HCT116 (cell line): ENCODE data around the gene EEA1. TPM values are rescaled to one million over a fixed set of nuclear protein-coding genes. Genes with fewer than 3 reads are reported as not detected.

Experiments
- ATAC-seq: fragments of 200-7000 bp; cut with Tn5 transposase; 2 replicates; pipeline ENCODE4 v1.9.1; 2020; ENCODE audit warnings: mild to moderate bottlenecking, moderate library complexity
- BruUV-seq: library from RNA; stranded (reverse); fragments of 400-500 nt; replicated peaks from 2 replicates; lab custom pipeline; 2021; lab: Mats Ljungman, UMichigan
- CTCF ChIA-PET: fragments of 300-600 bp; sonication (Branson Sonifier 250); formaldehyde crosslinking; loops from one replicate; lab custom pipeline; 2021; ENCODE audit warnings: antibody characterized with exemption; lab: Charles Lee
- POLR2A ChIA-PET: fragments of 300-600, 350-600 bp; sonication (Branson Sonifier 250); formaldehyde crosslinking; loops from one replicate; lab custom pipeline; 2021; ENCODE audit warnings: antibody characterized with exemption; lab: Charles Lee
- RAD21 ChIA-PET, 2 experiments: fragments of 300-600 bp; sonication (Branson Sonifier 250); formaldehyde crosslinking; loops; one replicate each; lab custom pipeline; 2023; ENCODE audit warnings: low total read pairs in 2 of 2; ENCODE audit not compliant: uncharacterized antibody in 2 of 2, unreplicated experiment in 2 of 2, low non-redundant PET in 1 of 2; lab: Charles Lee
- DNase-seq: peaks from one replicate; pipeline ENCODE4 v3.0.0-alpha.2; 2010; ENCODE audit warnings: low read depth, low spot score
- H2AFZ ChIP-seq: fragments of 200-600 bp; shearing (Covaris generic), sonication (generic); 2 replicates; pipeline ENCODE4 v1.6.1; 2017; ENCODE audit warnings: low read depth, mixed run types, mixed read lengths, antibody characterized with exemption, low read length; ENCODE audit not compliant: poor library complexity, severe bottlenecking
- H3K27ac ChIP-seq: 2 replicates; pipeline ENCODE4 v1.5.1; 2012; ENCODE audit warnings: low read depth, low read length
- H3K27me3 ChIP-seq: fragments of 200-600 bp; sonication (generic); 2 replicates; pipeline ENCODE4 v1.6.1; 2016; ENCODE audit warnings: mixed run types, low read length, mixed read lengths; ENCODE audit not compliant: insufficient read depth
- H3K36me3 ChIP-seq, 2 experiments: fragments of 200-500 bp in 1 of 2; fragments of 200-600 bp in 1 of 2; sonication (Bioruptor generic) in 1 of 2; sonication (generic) in 1 of 2; 2 replicates each; pipeline versions ENCODE4 v1.5.1 to v1.6.1; 2014 to 2016; ENCODE audit warnings: low read length in 2 of 2, inconsistent platforms in 1 of 2, mixed read lengths in 1 of 2, mixed run types in 1 of 2; ENCODE audit not compliant: insufficient read depth in 2 of 2, control insufficient read depth in 1 of 2
- H3K4me1 ChIP-seq, 2 experiments: fragments of 200-600 bp in 1 of 2; sonication (generic) in 1 of 2; 2 replicates each; pipeline versions ENCODE4 v1.5.1 to v1.6.1; 2012 to 2017; ENCODE audit warnings: low read length in 2 of 2, inconsistent platforms in 1 of 2, mild to moderate bottlenecking in 1 of 2, mixed read lengths in 1 of 2, mixed run types in 1 of 2, moderate library complexity in 1 of 2; ENCODE audit not compliant: insufficient read depth in 2 of 2, control insufficient read depth in 1 of 2
- H3K4me2 ChIP-seq: fragments of 200-600 bp; sonication (generic); 2 replicates; pipeline ENCODE4 v1.6.1; 2017; ENCODE audit warnings: mixed run types, low read length, mixed read lengths
- H3K4me3 ChIP-seq, 2 experiments: fragments of 200-600 bp in 1 of 2; sonication (generic) in 1 of 2; replicated peaks in 1 of 2; 2 replicates each; pipeline ENCODE4 v1.5.1; 2011 to 2016; ENCODE audit warnings: low read length in 2 of 2, control low read depth in 1 of 2, low read depth in 1 of 2, mild to moderate bottlenecking in 1 of 2, mixed read lengths in 1 of 2, mixed run types in 1 of 2
- H3K79me2 ChIP-seq: fragments of 200-600 bp; sonication (generic); 2 replicates; pipeline ENCODE4 v1.6.1; 2017; ENCODE audit warnings: mild to moderate bottlenecking, mixed run types, low read length, moderate library complexity, mixed read lengths; ENCODE audit not compliant: insufficient read depth
- H3K9ac ChIP-seq: fragments of 200-600 bp; sonication (generic); 2 replicates; pipeline ENCODE4 v1.6.1; 2016; ENCODE audit warnings: low read length, mixed read lengths
- H3K9me2 ChIP-seq: fragments of 200-600 bp; sonication (generic), shearing (Covaris generic); 2 replicates; pipeline ENCODE4 v1.6.1; 2017; ENCODE audit warnings: mixed run types, mild to moderate bottlenecking, moderate library complexity; ENCODE audit not compliant: insufficient read depth
- H3K9me3 ChIP-seq, 2 experiments: fragments of 200-500 bp in 1 of 2; fragments of 200-600 bp in 1 of 2; sonication (Bioruptor generic) in 1 of 2; sonication (generic) in 1 of 2; 2 replicates each; pipeline ENCODE4 v1.6.1; 2014 to 2017; ENCODE audit warnings: low read length in 2 of 2, mixed read lengths in 2 of 2, inconsistent platforms in 1 of 2, low read depth in 1 of 2, mild to moderate bottlenecking in 1 of 2, mixed run types in 1 of 2, moderate library complexity in 1 of 2; ENCODE audit not compliant: control insufficient read depth in 1 of 2, insufficient read depth in 1 of 2
- H4K20me1 ChIP-seq: fragments of 200-600 bp; sonication (generic), shearing (Covaris generic); 2 replicates; pipeline ENCODE4 v1.6.1; 2017; ENCODE audit warnings: mixed run types, mild to moderate bottlenecking, moderate library complexity; ENCODE audit not compliant: insufficient read depth
- ATF3 ChIP-seq: IDR thresholded peaks from 2 replicates; pipeline ENCODE4 v1.6.1; 2012
- CEBPB ChIP-seq: IDR thresholded peaks from 2 replicates; pipeline ENCODE4 v1.6.1; 2012; ENCODE audit warnings: low read depth
- CTCF ChIP-seq, 3 experiments: fragments of 200-600 bp in 1 of 3; sonication (generic) in 1 of 3; IDR thresholded peaks in 2 of 3; conservative IDR thresholded peaks in 1 of 3; 2 replicates each; pipeline ENCODE4 v1.5.1; 2012 to 2017; ENCODE audit warnings: low read depth in 2 of 3, low read length in 2 of 3, antibody characterized with exemption in 1 of 3, borderline replicate concordance in 1 of 3, control low read depth in 1 of 3, mild to moderate bottlenecking in 1 of 3, mixed read lengths in 1 of 3, mixed run types in 1 of 3, moderate library complexity in 1 of 3; ENCODE audit not compliant: insufficient read depth in 1 of 3
- EGR1 ChIP-seq: IDR thresholded peaks from 2 replicates; pipeline ENCODE4 v1.6.1; 2012; ENCODE audit warnings: low read depth
- ELF1 ChIP-seq: IDR thresholded peaks from 2 replicates; pipeline ENCODE4 v1.6.1; 2012; ENCODE audit warnings: low read depth, borderline replicate concordance
- EZH2 ChIP-seq: fragments of 200-600 bp; sonication (generic); IDR thresholded peaks from 2 replicates; pipeline ENCODE4 v1.6.1; 2017; ENCODE audit warnings: antibody characterized with exemption, mixed run types
- FOSL1 ChIP-seq: IDR thresholded peaks from 2 replicates; pipeline ENCODE4 v1.6.1; 2012; ENCODE audit warnings: low read depth
- POLR2A ChIP-seq: IDR thresholded peaks from 2 replicates; pipeline ENCODE4 v1.7.0; 2011; ENCODE audit warnings: borderline replicate concordance; ENCODE audit not compliant: insufficient read depth, insufficient read length; ENCODE audit errors: extremely low read depth
- POLR2AphosphoS5 ChIP-seq: IDR thresholded peaks from 2 replicates; pipeline ENCODE4 v1.6.1; 2011; ENCODE audit warnings: mild to moderate bottlenecking, low read depth, low read length, moderate library complexity
- REST ChIP-seq: IDR thresholded peaks from 2 replicates; pipeline ENCODE4 v1.6.1; 2012; ENCODE audit warnings: low read depth
- SIN3A ChIP-seq: IDR thresholded peaks from 2 replicates; pipeline ENCODE4 v1.6.1; 2012; ENCODE audit warnings: low read depth
- SP1 ChIP-seq: IDR thresholded peaks from 2 replicates; pipeline ENCODE4 v1.6.1; 2012; ENCODE audit warnings: low read depth
- SRF ChIP-seq: IDR thresholded peaks from 2 replicates; pipeline ENCODE4 v1.6.1; 2012; ENCODE audit warnings: low read depth
- TCF7L2 ChIP-seq: IDR thresholded peaks from 2 replicates; pipeline ENCODE4 v1.7.0; 2011; ENCODE audit warnings: borderline replicate concordance, inconsistent platforms; ENCODE audit not compliant: insufficient read depth, insufficient read length; ENCODE audit errors: extremely low read depth
- ZFX ChIP-seq: fragments of 450-650 bp; IDR thresholded peaks from 2 replicates; pipeline ENCODE4 v1.6.1; 2017
- ZNF274 ChIP-seq: fragments of 200-500 bp; sonication (Bioruptor generic); IDR thresholded peaks from 2 replicates; pipeline ENCODE4 v1.6.1; 2014; ENCODE audit warnings: mild to moderate bottlenecking, low read depth, low read length, inconsistent platforms
- intact Hi-C: fragments of 100-400 bp; cut with micrococcal nuclease; formaldehyde crosslinking; loops from 2 replicates; pipeline ENCODE4 v1.10.0; 2022
- total RNA-seq: library from RNA; stranded (reverse); gene quantifications from one replicate; pipeline ENCODE4 v1.2.1, GENCODE V29; 2021; ENCODE audit not compliant: unreplicated experiment
- TF ChIP-seq, protein P1 (sequence below): IDR thresholded peaks from 2 replicates; pipeline ENCODE4 v1.6.1; 2012

Gene EEA1
- total RNA-seq, 1 experiment from 2014 or later: 13.8 TPM

- no peak overlapping the region for H2AFZ ChIP-seq
- no peaks in the 10 kb centered on the region for H3K9me3 ChIP-seq
- BruUV-seq: no TSS peak
- H3K27ac ChIP-seq: no peak overlapping the region
- ChIA-PET CTCF (no interaction called here), POLR2A (no interaction called here), RAD21 (no interaction called here)
- H3K9me2 ChIP-seq: no peaks in the 10 kb centered on the region
- no peak for ATAC-seq
- DNase-seq: no peak
- no peaks in the 10 kb centered on the region for H3K27me3 ChIP-seq
- no peak overlapping the region for H3K4me3 ChIP-seq
- no peaks in the 10 kb centered on the region for H3K4me1 ChIP-seq
- no peaks in the 10 kb centered on the region for H3K36me3 ChIP-seq
- H4K20me1 ChIP-seq: no peaks in the 10 kb centered on the region
- no peak overlapping the region for H3K4me2 ChIP-seq
- TF ChIP-seq ZFX (no peak), FOSL1 (no peak), SP1 (no peak), CEBPB (no peak), CTCF (IDR thresholded peaks at IDR 0.05 in 2 of 3, conservative IDR thresholded peaks at IDR 0.05 in 1 of 3; ENCODE audit: borderline replicate concordance in 1 of 3, insufficient read depth in 1 of 3, low read depth in 2 of 3, low read length in 2 of 3) (no peak), POLR2A (no peak), TCF7L2 (no peak), ATF3 (no peak), POLR2AphosphoS5 (no peak), ELF1 (no peak), REST (no peak), EGR1 (no peak), SRF (no peak), SIN3A (no peak), EZH2 (no peak), ZNF274 (no peak)
- TF ChIP-seq, protein P1, sequence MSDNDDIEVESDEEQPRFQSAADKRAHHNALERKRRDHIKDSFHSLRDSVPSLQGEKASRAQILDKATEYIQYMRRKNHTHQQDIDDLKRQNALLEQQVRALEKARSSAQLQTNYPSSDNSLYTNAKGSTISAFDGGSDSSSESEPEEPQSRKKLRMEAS: no peak
- no peak overlapping the region for H3K9ac ChIP-seq
- intact Hi-C loops: no loop called here
- H3K79me2 ChIP-seq: peaks cover 14% of the 10 kb centered on the region
Observed at GRCh38 chr12:92914170-92914569, 14.9 kb downstream of the EEA1 start.
